MV-4-11 (cell line): Measurements from ENCODE around the gene HDLBP.

Source experiments
- DNase-seq: peaks from one replicate; lab custom pipeline; 2025; lab: John Stamatoyannopoulos, UW

Gene HDLBP

GRCh38 chr2:241249654-241250053 lies 65.8 kb downstream of the HDLBP start:
- no peak for DNase-seq

GRCh38 chr2:241248897-241249296 lies 66.6 kb downstream of the HDLBP start:
- no peak for DNase-seq

DNA sequence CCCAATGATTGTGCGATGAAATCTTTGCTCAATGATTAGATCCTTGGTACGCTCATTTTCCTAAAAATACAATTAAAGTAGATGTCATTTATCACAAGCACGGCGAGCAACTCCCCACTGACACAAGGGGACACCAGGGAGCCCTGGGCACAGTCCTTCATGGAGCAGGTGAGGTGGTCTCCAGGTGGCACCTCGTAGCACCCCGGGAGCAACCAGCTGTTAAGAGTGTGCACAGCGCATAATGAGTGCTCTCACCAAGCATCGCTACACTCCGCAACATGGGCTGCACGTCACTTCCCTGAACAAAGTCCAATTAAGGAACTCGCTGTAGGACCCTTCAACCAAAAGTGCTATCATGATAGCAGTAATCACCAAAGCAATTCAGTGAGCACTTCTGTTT lies 67.2 kb downstream of the HDLBP start:
- no peak for DNase-seq

DNA sequence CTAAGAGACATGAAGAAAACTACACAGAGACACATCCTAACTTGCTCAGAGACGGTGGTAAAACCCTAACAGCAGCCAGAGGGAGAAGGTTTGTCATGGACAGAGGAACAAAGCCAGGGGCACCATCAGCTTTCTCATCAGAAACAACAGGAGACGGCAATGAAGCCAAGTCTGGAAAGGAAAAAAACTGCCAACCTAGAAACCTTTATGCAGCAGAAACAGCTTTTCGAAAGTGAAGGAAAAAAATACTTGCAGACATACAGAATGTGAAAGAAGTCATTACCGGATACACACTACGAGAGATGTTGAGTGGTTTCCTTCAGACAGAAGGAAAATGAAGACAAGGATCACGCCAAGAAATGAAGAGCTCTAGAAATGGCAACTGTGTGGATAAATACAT lies 71.1 kb downstream of the HDLBP start:
- DNase-seq, result no peak

DNA sequence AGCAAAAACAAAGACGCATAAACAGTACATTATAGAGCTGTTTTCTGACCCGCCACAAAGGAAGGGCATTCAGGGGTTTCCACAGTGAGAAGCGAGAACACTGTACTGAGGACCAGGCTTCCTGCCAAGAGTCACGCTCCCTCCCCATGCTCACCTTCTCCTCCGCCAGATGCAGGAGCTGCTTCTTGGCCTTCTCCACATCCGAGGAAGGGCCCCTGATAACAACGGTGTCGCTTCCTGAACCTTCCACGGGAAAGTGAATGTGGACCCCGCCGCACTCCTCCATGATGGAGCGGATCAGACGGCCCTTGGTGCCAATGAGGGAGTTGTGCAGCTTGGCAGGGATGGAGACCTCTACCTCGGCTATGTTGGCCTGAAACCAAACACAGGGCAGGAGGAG lies 73.2 kb downstream of the HDLBP start:
- no peak for DNase-seq

- DNase-seq, result peak; percentile 32
Observed at GRCh38 chr2:241241669-241242068, 73.8 kb downstream of the HDLBP start.

- DNase-seq, result no peak
Observed at GRCh38 chr2:241240320-241241004, 75.0 kb downstream of the HDLBP start.

DNA sequence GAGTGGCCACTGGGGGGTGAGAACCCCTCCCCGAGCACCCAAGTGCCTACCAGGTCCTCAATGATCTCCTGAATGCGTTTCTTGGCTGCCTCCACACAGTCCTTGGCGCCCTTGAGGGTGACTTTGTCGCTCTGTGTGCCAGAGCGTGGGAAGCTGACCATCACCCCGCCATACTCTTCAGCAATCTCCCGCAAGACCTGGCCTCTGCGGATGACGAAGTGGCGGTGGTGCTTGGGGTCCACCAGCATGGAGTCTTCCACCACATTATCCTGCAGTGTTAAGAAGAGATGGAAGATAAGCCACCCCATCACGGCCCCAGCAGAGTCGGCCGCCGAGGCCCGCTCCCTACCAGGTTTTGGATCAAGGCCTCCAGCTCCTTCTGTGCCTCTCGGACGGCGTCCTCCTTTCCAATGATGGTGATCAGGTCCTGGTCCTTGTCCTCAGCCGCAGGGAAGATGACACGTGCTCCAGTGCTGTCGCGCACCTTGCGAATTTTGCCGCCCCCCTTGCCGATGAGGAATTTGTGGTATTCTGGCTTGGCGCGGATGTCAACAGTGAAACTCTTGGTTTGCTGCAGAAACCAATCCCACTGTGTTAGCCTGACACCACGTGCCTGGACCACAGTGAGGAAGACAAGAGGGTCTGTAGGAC lies 75.8 kb downstream of the HDLBP start:
- DNase-seq, result no peak

DNA sequence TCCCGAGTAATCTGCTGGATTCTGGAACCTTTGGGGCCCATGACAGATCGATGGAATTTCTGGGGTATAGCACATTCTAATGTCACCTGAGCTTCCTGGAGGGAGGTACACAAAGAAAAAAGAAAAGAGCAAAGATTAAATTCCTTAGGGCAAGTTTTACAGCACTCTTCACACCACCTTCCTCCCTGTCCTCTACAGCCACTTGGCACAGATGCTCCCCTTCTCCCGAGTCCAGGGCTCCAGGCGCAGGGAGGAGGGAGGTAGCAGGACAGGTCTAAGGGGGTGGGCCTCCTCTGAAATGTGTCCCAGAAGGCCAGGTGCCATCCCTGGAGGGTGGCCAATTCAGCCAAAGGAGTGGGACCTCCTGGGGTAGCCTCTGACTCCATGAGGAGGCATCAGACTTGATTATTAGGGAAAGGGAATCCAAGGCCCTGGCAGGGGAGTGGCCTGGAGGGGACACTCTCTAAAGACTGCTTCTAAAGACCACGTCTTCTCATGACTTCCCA lies 76.7 kb downstream of the HDLBP start:
- DNase-seq, result no peak

DNA sequence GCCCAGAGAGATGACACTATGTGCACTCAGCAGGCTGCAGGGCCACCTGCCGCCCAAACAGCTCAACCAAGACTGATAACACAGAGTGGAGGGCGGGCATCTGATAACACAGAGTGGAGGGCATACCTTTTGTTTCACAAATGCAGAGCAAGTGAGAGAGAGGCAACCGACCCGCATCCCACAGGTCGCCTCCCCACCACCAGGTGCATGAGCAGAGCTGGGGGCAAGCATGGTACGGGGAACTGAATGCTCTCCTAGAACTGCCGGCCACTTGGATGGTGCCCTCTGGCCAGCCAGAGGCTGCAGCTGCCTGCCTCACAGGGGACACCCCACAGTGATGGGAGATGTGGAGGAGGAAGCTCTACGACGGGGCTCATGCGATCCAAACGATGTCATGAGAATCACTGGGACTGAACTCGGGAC lies 77.5 kb downstream of the HDLBP start:
- no peak for DNase-seq

- DNase-seq, result no peak
Observed at GRCh38 chr2:241237047-241237446, 78.4 kb downstream of the HDLBP start.

- DNase-seq, result no peak
Observed at GRCh38 chr2:241235859-241236593, 79.4 kb downstream of the HDLBP start.

DNA sequence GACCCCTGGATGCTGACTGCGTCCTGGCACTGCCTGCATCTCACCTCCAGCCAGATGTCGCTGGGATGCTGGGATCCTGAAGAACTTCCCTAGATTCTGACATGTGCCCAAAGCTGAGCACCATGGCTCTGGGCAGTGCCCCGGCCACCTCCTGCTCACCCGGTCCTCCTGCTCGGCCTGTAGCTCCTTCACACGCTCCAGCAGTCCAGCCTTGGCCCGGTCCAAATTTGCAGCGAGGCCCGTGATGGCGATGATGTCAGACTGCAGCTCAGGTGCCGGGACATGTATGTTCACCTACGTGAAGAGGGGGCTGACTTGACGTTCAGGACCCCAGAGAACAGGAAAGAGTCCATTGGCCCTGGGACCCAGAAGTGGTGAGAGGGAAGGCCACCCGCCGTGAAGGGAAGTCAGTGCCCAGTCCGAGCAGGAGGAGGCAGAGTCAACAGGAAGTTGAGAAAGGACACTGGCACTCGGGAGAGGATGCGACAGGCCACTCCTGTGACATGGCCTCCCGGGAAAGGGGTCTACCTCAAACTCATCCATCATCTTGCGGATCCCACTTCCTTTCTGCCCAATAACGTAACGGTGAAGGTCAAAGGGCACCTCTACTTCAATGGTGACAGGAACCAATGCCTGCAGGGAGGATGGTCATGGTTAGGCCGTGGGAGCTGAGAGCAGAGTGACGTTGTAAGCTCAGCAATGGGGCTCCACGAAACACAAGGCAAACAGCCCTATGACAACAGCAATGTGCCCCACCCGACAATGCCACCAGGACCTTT lies 80.3 kb downstream of the HDLBP start:
- no peak for DNase-seq

- DNase-seq, result no peak
Observed at GRCh38 chr2:241234066-241234790, 81.2 kb downstream of the HDLBP start.

DNA sequence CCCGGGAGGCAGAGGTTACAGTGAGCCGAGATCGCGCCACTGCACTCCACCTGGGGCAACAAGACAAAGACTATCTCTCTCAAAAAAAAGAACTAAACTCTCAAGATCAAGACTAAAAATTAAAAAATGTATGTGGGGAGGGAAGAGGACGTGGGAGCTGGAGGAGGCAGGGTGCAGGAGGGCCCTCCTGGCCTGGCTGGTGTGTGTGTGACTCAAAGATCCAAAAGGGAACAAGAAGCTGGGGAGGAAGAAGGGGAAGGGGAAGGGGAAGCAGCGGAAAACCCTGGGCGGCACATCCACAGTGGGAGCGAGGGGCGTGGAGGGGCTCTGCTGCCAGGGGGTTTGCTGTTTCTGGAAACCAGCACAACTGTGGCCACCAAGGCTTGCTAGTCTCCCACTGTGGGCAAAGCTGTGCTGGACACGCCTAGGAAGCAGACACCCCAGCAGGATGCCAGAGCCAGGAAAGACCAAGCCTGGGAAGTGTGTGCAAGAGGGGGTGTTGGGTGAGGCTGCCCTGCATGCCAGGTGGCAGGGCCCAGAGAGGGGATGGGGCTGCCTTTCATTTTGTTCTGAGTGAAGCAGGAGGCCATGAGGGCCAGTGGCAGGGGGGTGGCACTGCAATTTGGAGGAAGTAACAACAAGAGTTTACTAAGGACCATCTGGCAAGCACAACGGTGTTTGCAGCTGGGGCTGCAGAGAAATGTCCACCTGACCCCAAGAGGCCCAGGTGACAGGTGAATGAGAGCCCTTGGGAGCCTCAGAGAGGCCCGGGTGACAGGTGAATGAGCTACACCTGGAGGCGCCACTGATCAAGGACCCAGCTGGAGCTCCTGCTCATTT lies 82.5 kb downstream of the HDLBP start:
- no peak for DNase-seq

- DNase-seq, result no peak
Observed at GRCh38 chr2:241230435-241230834, 85.0 kb downstream of the HDLBP start.

DNA sequence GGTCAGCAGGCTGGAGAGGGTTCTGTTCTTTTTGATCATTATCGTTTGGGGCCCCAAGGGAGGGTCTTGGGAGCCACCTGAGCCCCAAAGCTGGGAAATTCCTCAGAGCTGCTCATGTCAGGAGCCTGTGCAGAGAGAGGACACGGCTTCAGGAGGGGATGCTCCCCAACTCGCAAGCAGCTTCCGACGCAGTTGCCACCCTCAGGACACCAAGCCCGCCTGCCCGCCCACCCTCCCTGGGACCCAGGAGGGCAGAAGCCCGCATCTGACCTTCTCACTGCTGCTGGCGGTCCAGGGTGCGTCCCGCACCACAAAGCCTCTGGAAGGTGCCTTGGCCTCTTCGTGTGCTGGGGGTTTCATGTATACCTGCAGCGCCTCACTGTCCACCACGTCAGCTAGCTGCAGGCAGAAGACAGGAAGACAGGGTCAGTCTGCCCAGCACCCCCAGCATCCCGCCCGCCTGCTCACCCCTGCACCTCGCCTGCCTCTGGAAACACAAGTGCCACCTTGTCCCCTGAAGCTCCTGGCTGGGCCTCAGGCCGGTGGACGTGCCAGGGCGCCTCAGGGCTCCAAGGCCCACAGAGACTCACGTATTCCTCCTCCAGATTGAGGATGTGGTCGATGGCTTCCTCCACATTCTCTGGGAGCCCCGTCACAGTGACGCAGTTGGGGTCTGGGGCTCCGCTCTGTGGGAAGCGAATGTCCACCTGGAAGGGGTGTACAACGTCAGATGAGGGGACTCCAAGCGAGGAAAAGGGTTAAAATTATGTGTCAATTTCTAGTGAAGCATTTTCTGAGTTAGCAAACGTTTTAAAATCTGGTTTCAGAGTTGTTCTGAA lies 85.7 kb downstream of the HDLBP start:
- no peak for DNase-seq

GRCh38 chr2:241228860-241229516 lies 86.5 kb downstream of the HDLBP start:
- DNase-seq, result no peak
